GM10266 (cell line): ENCODE data around the gene PWWP2B.
"Not testable (repeated sequence)": the region's sequence is repeated elsewhere in the genome, so short reads cannot be mapped to it uniquely, and the experiment has no call there.

Experiments
- DNase-seq: peaks from one replicate; pipeline ENCODE4 v3.0.0; 2012; ENCODE audit errors: extremely low spot score
- CTCF ChIP-seq: IDR thresholded peaks from 2 replicates; pipeline ENCODE4 v1.5.1; 2012; ENCODE audit warnings: mild to moderate bottlenecking, low read depth; ENCODE audit not compliant: control insufficient read depth, insufficient read depth; ENCODE audit errors: missing control alignments

The PWWP2B gene

DNA sequence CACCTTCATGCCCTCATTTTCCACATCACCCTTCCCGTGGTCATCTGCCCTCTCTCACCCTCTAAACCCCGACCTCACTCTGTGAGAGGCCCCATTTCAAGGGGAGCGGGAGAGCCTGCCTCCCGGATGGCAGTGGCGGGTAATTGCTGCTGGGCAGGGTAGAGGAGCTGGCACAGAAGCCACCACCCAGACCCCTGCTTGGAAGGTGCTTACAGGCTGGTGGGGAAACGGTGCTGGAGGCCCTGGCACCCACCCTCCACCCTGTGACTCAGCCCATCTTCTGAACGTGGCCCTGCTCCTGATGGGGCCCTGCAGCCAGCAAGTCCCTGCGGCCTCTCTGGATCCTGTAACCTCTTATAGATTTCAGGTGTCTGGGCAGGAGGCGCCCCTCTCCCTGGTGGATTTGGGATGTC, 10.6 kb upstream of the PWWP2B start:
- TF ChIP-seq CTCF: no peak
- no peak for DNase-seq

DNA sequence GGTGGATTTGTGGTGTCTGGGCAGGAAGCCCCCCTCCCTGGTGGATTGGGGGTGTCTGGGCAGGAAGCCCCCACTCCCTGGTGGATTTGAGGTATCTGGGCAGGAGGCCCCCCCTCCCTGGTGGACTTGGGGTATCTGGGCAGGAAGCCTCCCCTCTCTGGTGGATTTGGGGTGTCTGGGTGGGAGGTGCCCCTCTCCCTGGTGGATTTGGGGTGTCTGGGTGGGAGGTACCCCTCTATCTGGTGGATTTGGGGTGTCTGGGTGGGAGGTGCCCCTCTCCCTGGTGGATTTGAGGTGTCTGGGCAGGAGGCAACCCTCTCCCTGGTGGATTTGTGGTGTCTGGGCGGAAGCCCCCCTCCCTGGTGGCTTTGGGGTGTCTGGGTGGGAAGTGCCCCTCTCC, 10.1 kb upstream of the PWWP2B start:
- DNase-seq: not testable (repeated sequence)

- peak; percentile 93 for DNase-seq
Observed at GRCh38 chr10:132387764-132388210, 9.2 kb upstream of the PWWP2B start.

DNA sequence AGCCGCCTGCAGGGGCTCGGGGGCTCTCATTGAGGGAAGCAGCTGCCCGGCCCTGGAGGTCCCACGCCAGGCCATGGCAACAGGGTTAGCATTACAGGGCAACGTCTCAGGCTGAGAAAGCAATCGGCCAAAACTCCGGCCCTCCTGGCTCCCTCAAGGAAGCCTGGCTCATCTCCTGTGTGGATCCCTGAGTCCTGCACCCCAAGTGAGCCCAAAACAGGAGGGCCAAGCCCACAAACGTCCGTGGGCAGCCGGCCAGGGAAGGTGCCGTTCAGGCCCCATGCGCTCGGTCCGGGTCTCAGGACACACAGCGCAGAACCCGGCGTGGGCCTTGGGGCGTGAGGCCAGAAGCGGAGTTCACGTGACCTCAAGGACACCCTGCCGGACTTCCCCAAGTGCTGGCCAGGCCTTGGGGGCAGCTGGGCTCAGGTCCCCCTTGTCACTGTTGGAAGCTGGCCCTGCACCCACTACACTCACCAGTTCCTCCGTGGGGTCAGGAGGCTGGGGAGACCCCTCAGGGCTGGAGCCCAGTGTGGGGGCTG, 8.0 kb upstream of the PWWP2B start:
- TF ChIP-seq CTCF: no peak

More at GRCh38 chr10:132387764-132388210, 9.2 kb upstream of the PWWP2B start:
- TF ChIP-seq CTCF: peak; percentile 82

GRCh38 chr10:132389433-132390169, 7.4 kb upstream of the PWWP2B start:
- TF ChIP-seq CTCF: no peak
- no peak for DNase-seq

More for the DNA sequence above, 8.0 kb upstream of the PWWP2B start:
- peak; percentile 80 for DNase-seq

- no peak for DNase-seq
- no peak for TF ChIP-seq CTCF
Observed at GRCh38 chr10:132390170-132390920, 6.7 kb upstream of the PWWP2B start.

DNA sequence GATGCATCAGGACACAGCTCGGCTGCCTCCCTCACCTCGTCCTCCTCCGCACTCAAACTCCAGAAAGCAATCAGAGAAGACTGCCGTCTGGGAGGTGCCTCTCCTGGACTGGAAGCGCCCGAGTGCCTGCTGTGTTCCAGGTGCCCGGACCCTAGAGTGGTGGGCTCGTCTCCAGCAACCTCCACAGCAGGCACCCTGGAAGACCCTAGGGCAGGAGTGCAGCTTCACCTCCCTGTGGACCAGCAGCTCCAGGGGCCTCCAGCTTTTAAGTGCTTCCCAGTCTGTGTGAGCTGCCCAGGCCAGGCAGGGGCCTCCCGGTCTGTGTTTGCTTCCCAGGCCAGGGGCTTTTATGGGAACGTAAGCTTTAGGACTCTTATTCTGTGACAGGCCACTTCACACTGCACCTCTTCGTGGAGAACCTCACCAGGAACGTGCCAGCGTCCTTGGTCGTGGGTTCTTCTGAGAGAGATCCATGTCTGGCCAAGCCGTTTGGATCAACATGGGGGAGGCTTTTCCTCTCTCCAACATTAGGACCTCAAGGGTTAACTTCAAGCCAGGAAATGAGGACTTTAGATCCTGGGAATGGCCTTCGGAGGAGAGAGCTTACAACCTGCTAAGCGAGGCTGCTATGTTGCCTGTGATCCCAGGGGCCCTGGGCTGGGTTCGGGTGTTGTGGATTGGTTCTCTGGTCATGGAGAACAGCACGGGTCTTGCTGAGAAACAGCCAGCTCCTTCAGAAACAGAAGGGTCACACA, 5.9 kb upstream of the PWWP2B start:
- no peak for TF ChIP-seq CTCF
- no peak for DNase-seq
